ENCODE results near the gene NOPCHAP1.

The NOPCHAP1 gene

DNA sequence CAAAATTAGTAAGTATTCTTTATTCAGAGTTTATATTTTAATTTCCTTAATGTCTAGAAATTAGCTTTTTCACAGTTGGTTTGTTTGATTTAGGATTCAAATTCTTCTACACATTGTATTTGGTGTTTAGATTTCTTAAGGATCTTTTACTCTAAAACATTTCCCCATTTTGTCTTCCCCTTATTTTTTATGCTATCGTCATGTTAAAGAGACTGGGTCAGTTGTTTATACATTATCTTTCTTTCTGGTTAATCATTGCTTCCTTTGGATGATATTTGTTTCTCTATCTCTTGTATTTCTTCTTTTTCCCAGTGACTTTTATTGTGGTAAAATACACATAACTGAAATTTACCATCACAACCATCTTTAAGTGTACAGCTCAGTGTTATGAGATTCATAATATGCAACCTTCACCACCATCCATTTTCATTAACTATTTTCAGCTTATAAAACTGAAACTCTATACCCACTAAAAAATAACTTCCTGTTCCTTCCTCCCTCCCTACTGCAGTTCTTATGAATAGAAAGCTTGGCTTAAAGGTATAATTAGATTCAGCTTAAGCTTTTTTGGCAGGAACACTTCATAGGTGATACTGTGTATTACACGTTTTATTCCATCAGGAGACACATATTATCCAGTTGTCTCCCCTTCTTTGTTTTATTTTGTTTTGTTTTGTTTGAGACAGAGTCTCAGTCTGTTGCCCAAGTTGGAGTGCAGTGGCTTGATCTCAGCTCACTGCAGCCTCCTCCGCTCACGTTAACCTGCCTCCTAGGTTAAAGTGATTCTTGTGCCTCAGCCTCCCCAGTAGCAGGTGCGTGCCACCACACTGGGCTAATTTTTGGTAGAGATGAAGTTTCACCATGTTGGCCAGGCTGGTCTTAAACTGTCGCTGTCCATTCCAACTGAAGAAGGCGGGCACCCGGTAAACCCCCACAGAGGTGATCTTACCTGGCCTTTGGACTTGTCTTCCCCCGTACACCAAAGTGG is 45.0 kb downstream of the NOPCHAP1 start:
- no peaks in the 10 kb centered on the region for H3K9me3 ChIP-seq
- H3K27me3 ChIP-seq, result no peaks in the 10 kb centered on the region
- no peaks in the 10 kb centered on the region for H3K4me1 ChIP-seq
- no peak overlapping the region for H3K4me3 ChIP-seq (ENCODE audit: low read depth, low read length)
- TF ChIP-seq, protein P1, sequence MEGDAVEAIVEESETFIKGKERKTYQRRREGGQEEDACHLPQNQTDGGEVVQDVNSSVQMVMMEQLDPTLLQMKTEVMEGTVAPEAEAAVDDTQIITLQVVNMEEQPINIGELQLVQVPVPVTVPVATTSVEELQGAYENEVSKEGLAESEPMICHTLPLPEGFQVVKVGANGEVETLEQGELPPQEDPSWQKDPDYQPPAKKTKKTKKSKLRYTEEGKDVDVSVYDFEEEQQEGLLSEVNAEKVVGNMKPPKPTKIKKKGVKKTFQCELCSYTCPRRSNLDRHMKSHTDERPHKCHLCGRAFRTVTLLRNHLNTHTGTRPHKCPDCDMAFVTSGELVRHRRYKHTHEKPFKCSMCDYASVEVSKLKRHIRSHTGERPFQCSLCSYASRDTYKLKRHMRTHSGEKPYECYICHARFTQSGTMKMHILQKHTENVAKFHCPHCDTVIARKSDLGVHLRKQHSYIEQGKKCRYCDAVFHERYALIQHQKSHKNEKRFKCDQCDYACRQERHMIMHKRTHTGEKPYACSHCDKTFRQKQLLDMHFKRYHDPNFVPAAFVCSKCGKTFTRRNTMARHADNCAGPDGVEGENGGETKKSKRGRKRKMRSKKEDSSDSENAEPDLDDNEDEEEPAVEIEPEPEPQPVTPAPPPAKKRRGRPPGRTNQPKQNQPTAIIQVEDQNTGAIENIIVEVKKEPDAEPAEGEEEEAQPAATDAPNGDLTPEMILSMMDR (IDR thresholded peaks at IDR 0.05; ENCODE audit: low read depth, low read length), result no peak
- DNase-seq, result no peak
- no peaks in the 10 kb centered on the region for H3K36me3 ChIP-seq

- Histone ChIP-seq H3K4me3 (ENCODE audit: low read depth, low read length) (no peak overlapping the region), H3K27me3 (no peaks in the 10 kb centered on the region), H3K4me1 (no peaks in the 10 kb centered on the region), H3K36me3 (no peaks in the 10 kb centered on the region), H3K9me3 (no peaks in the 10 kb centered on the region)
- no peak for DNase-seq
- TF ChIP-seq, protein P1 (IDR thresholded peaks at IDR 0.05; ENCODE audit: low read depth, low read length), result no peak
Measured at GRCh38 chr12:105032703-105033357, 46.7 kb downstream of the NOPCHAP1 start.

GRCh38 chr12:105033851-105034250 is 47.7 kb downstream of the NOPCHAP1 start:
- DNase-seq, result no peak
- Histone ChIP-seq H3K4me1 (no peaks in the 10 kb centered on the region), H3K9me3 (no peaks in the 10 kb centered on the region), H3K36me3 (no peaks in the 10 kb centered on the region), H3K4me3 (ENCODE audit: low read depth, low read length) (no peak overlapping the region), H3K27me3 (no peaks in the 10 kb centered on the region)
- TF ChIP-seq, protein P1 (IDR thresholded peaks at IDR 0.05; ENCODE audit: low read depth, low read length), result no peak

Measured in BE2C (cell line).